Subcutaneous abdominal adipose tissue (tissue), 5 donors: ENCODE results near the gene CEMIP.

ENCODE experiments used
- H3K27ac ChIP-seq: one replicate; pipeline ENCODE4 v1.7.0; 2013; ENCODE audit warnings: low read depth, mild to moderate bottlenecking, inconsistent platforms, low read length, moderate library complexity
- H3K27me3 ChIP-seq, 5 donors: one replicate each; pipeline ENCODE4 v1.7.0; 2013; ENCODE audit warnings: low read length in 5 of 5, inconsistent platforms in 1 of 5; ENCODE audit not compliant: control insufficient read depth in 5 of 5, insufficient read depth in 4 of 5
- H3K36me3 ChIP-seq, 5 donors: one replicate each; pipeline ENCODE4 v1.7.0; 2013; ENCODE audit warnings: low read length in 5 of 5; ENCODE audit not compliant: control insufficient read depth in 5 of 5, insufficient read depth in 5 of 5
- H3K4me1 ChIP-seq, 5 donors: one replicate each; pipeline ENCODE4 v1.7.0; 2013; ENCODE audit warnings: low read length in 5 of 5, mild to moderate bottlenecking in 3 of 5, moderate library complexity in 1 of 5; ENCODE audit not compliant: control insufficient read depth in 5 of 5, insufficient read depth in 5 of 5
- H3K4me3 ChIP-seq, 5 donors: one replicate each; pipeline ENCODE4 v1.7.0; 2013; ENCODE audit warnings: low read length in 5 of 5, low read depth in 1 of 5
- H3K9ac ChIP-seq, 5 donors: one replicate each; pipeline ENCODE4 v1.7.0; 2013; ENCODE audit warnings: low read length in 5 of 5, mild to moderate bottlenecking in 4 of 5, moderate library complexity in 3 of 5
- H3K9me3 ChIP-seq, 5 donors: one replicate each; pipeline ENCODE4 v1.7.0; 2013; ENCODE audit warnings: low read length in 5 of 5; ENCODE audit not compliant: control insufficient read depth in 5 of 5
- donor health status: healthy.
- donor health status: healthy.
- donor health status: healthy.
- donor health status: healthy.
- donor health status: healthy.

CEMIP gene

DNA sequence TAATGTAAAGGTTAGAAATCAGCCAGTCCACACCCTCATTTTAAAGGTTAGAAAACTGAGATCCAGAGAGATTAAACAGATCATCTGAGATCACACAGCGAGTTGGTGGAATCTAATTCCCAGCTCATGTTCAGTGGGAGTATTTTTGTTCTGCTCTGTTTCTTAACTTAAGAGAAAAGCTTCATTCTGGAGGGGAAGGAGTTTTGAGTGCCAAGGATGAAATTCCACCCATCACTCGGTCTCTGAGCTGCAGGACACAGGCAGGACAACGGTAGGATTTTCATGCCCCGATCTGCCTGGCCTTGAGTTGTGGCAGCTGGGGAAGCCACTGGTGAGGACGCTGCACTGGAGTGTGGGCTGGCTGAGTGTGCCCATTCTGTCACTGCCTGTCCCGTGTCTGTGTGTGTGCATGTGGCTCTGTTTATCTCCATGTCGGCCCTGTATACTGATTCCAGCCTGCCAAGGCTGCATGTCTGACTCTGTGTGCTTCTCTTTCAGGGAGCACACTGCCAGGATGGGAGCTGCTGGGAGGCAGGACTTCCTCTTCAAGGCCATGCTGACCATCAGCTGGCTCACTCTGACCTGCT lies 94.3 kb downstream of the CEMIP start:
- no peak overlapping the region for H3K9ac ChIP-seq
- no peaks in the 10 kb centered on the region for H3K9me3 ChIP-seq
- H3K27ac ChIP-seq = no peak overlapping the region
- peaks cover 14 to 32% (median 29%) of the 10 kb centered on the region in 5 donors for H3K4me1 ChIP-seq
- no peaks in the 10 kb centered on the region for H3K36me3 ChIP-seq
- no peak overlapping the region for H3K4me3 ChIP-seq
- H3K27me3 ChIP-seq = peaks cover 0 to 7% (median 0%) of the 10 kb centered on the region in 5 donors

- Histone ChIP-seq H3K9me3 (no peaks in the 10 kb centered on the region), H3K4me1 (peaks cover 11 to 22% (median 20%) of the 10 kb centered on the region in 5 donors), H3K9ac (peak overlapping the region in 1 of 5 donors; percentile 2), H3K4me3 (no peak overlapping the region), H3K27me3 (peaks cover 0 to 7% (median 0%) of the 10 kb centered on the region in 5 donors), H3K27ac (peak overlapping the region; percentile 20), H3K36me3 (no peaks in the 10 kb centered on the region)
Measured at GRCh38 chr15:80875568-80876347, 96.6 kb downstream of the CEMIP start.

- no peak overlapping the region for H3K9ac ChIP-seq
- no peak overlapping the region for H3K4me3 ChIP-seq
- H3K27ac ChIP-seq = peak overlapping the region; percentile 20
- no peaks in the 10 kb centered on the region for H3K9me3 ChIP-seq
- H3K36me3 ChIP-seq = no peaks in the 10 kb centered on the region
- H3K4me1 ChIP-seq = peaks cover 11 to 18% (median 17%) of the 10 kb centered on the region in 5 donors
- peaks cover 0 to 7% (median 0%) of the 10 kb centered on the region in 5 donors for H3K27me3 ChIP-seq
Measured at GRCh38 chr15:80876348-80876674, 97.1 kb downstream of the CEMIP start.

GRCh38 chr15:80878242-80878866 lies 99.2 kb downstream of the CEMIP start:
- H3K4me3 ChIP-seq = no peak overlapping the region
- peaks cover 11 to 18% (median 17%) of the 10 kb centered on the region in 5 donors for H3K4me1 ChIP-seq
- H3K9ac ChIP-seq = no peak overlapping the region
- peaks cover 0 to 4% (median 0%) of the 10 kb centered on the region in 5 donors for H3K27me3 ChIP-seq
- no peaks in the 10 kb centered on the region for H3K36me3 ChIP-seq
- no peaks in the 10 kb centered on the region for H3K9me3 ChIP-seq
- H3K27ac ChIP-seq = no peak overlapping the region

GRCh38 chr15:80878867-80879250 lies 99.7 kb downstream of the CEMIP start:
- Histone ChIP-seq H3K27me3 (peaks cover 0 to 4% (median 0%) of the 10 kb centered on the region in 5 donors), H3K9ac (no peak overlapping the region), H3K4me1 (peaks cover 11 to 18% (median 17%) of the 10 kb centered on the region in 5 donors), H3K27ac (no peak overlapping the region), H3K4me3 (no peak overlapping the region), H3K9me3 (no peaks in the 10 kb centered on the region), H3K36me3 (no peaks in the 10 kb centered on the region)

DNA sequence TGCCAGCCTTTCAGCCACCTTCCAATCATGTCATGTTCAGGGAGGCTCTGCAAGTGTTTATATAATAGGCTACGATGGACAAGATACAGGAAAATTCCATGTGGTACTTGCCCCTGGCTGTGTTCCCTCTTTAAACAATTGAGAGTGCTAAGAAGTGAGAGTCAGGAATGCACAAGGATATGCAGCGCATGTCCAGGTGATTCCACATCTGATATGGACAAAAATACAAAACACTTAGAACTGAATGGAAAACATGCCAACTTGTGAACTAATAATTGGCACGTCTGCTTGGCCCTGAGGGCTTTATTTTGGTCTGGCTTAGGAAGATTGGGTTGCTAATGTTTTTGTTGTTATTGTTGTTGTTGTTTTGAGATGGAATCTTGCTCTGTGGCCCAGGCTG lies 100.9 kb downstream of the CEMIP start:
- Histone ChIP-seq H3K4me1 (peaks cover 11 to 17% (median 15%) of the 10 kb centered on the region in 5 donors), H3K27me3 (peaks cover 0 to 4% (median 0%) of the 10 kb centered on the region in 5 donors), H3K27ac (no peak overlapping the region), H3K9me3 (no peaks in the 10 kb centered on the region), H3K9ac (no peak overlapping the region), H3K36me3 (no peaks in the 10 kb centered on the region), H3K4me3 (no peak overlapping the region)

DNA sequence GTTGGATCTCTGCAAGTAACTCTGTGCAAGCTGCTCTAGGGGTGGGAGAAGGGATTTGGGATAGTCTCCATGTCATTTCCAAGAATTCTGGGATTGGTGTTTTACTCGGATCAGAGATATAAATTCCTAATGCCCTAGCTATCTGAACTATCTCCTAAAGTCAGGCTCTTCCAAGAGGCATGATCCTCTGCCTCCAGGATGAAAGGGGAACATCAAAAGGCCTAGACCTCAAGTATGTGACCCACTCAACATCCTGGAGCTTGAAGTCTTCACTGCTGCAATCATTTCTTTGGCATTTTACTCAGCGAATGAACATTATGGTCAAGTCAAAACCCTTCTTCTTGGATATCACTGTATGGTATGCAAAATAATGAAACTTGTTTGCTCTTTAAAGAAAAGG lies 104.5 kb downstream of the CEMIP start:
- Histone ChIP-seq H3K4me1 (peaks cover 0 to 13% (median 0%) of the 10 kb centered on the region in 5 donors), H3K36me3 (no peaks in the 10 kb centered on the region), H3K27me3 (peaks cover 0 to 2% (median 0%) of the 10 kb centered on the region in 5 donors), H3K9me3 (no peaks in the 10 kb centered on the region), H3K9ac (no peak overlapping the region), H3K27ac (no peak overlapping the region), H3K4me3 (no peak overlapping the region)

GRCh38 chr15:80885016-80885579 lies 105.9 kb downstream of the CEMIP start:
- Histone ChIP-seq H3K27ac (no peak overlapping the region), H3K36me3 (no peaks in the 10 kb centered on the region), H3K4me3 (no peak overlapping the region), H3K4me1 (peaks cover 0 to 13% (median 0%) of the 10 kb centered on the region in 5 donors), H3K9ac (no peak overlapping the region), H3K9me3 (no peaks in the 10 kb centered on the region), H3K27me3 (peaks cover 0 to 2% (median 0%) of the 10 kb centered on the region in 5 donors)

- Histone ChIP-seq H3K9ac (no peak overlapping the region), H3K4me3 (no peak overlapping the region), H3K27ac (no peak overlapping the region), H3K4me1 (peaks cover 0 to 13% (median 0%) of the 10 kb centered on the region in 5 donors), H3K36me3 (no peaks in the 10 kb centered on the region), H3K9me3 (no peaks in the 10 kb centered on the region), H3K27me3 (no peaks in the 10 kb centered on the region)
Measured at GRCh38 chr15:80887148-80887547, 108.0 kb downstream of the CEMIP start.

DNA sequence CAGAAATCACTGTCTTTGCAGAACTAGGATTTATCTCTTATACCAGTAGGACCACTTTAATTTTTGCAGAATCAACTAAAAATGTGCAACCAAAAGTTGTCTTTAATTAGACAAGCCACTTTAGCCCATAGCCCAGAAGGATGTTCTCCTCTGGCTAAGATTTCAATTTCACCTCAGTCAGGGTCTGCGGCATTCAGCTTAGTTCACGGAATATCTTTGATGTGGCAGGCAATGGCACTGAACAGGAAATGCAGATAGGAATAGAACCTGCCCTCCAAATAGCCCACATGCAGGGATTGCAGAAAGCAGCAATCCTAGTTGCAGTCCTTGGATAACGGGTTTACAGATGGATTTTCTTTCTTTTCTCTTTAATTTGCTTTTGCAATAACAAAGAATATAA lies 109.7 kb downstream of the CEMIP start:
- Histone ChIP-seq H3K9me3 (no peaks in the 10 kb centered on the region), H3K4me3 (no peak overlapping the region), H3K9ac (no peak overlapping the region), H3K27me3 (no peaks in the 10 kb centered on the region), H3K4me1 (peaks cover 0 to 15% (median 4%) of the 10 kb centered on the region in 5 donors), H3K27ac (no peak overlapping the region), H3K36me3 (no peaks in the 10 kb centered on the region)
